Forelimb muscle (tissue), 1 donor: ENCODE measurements around the gene GOLPH3. TPM values are rescaled to one million over a fixed set of nuclear protein-coding genes. Genes with fewer than 3 reads are reported as not detected.
"Not testable (repeated sequence)": the region's sequence is repeated elsewhere in the genome, so short reads cannot be mapped to it uniquely, and the experiment has no call there.

Experiments used
- DNase-seq: peaks from one replicate; pipeline ENCODE4 v3.0.0-alpha.2; 2013; ENCODE audit warnings: low read depth
- polyA plus RNA-seq: library from polyadenylated mRNA; unstranded; fragments of 120-200 nt; gene quantifications from one replicate; pipeline ENCODE4 v1.2.1, GENCODE V29; 2013; ENCODE audit not compliant: insufficient read length

The GOLPH3 gene
- polyA plus RNA-seq, 1 donor = 49.7 TPM

- no peak for DNase-seq
These were observed 74.6 kb downstream of the GOLPH3 start for GRCh38 chr5:32099486-32100035.

- no peak for DNase-seq
These were observed 75.2 kb downstream of the GOLPH3 start for GRCh38 chr5:32098890-32099310.

- no peak for DNase-seq
These were observed 75.8 kb downstream of the GOLPH3 start for GRCh38 chr5:32098291-32098690.

GRCh38 chr5:32096891-32097595 is 77.1 kb downstream of the GOLPH3 start:
- DNase-seq = no peak

- no peak for DNase-seq
These were observed 78.9 kb downstream of the GOLPH3 start for GRCh38 chr5:32095261-32095671.

GRCh38 chr5:32094691-32095090 is 79.4 kb downstream of the GOLPH3 start:
- DNase-seq = no peak

GRCh38 chr5:32092938-32093812 is 80.9 kb downstream of the GOLPH3 start:
- DNase-seq = peak; percentile 48

- DNase-seq = no peak
These were observed 83.4 kb downstream of the GOLPH3 start for GRCh38 chr5:32090755-32091128.

- DNase-seq = no peak
These were observed 83.9 kb downstream of the GOLPH3 start for GRCh38 chr5:32090026-32090754.

- DNase-seq = no peak
These were observed 84.7 kb downstream of the GOLPH3 start for GRCh38 chr5:32089146-32090000.

- DNase-seq = no peak
These were observed 85.9 kb downstream of the GOLPH3 start for GRCh38 chr5:32088214-32088613.

- DNase-seq = no peak
These were observed 86.7 kb downstream of the GOLPH3 start for GRCh38 chr5:32087086-32088082.

- DNase-seq = no peak
These were observed 90.1 kb downstream of the GOLPH3 start for GRCh38 chr5:32083981-32084430.

GRCh38 chr5:32082701-32083100 is 91.4 kb downstream of the GOLPH3 start:
- DNase-seq = no peak

- not testable (repeated sequence) for DNase-seq
These were observed 93.6 kb downstream of the GOLPH3 start for GRCh38 chr5:32080565-32080964.

GRCh38 chr5:32078855-32079254 is 95.3 kb downstream of the GOLPH3 start:
- not testable (repeated sequence) for DNase-seq

- peak; percentile 53 for DNase-seq
These were observed 97.1 kb downstream of the GOLPH3 start for GRCh38 chr5:32076699-32077695.
